GM13977 (cell line): ENCODE measurements around the gene CDH13.

Source experiments
- DNase-seq: peaks from one replicate; pipeline ENCODE4 v3.0.0; 2012; ENCODE audit warnings: low spot score
- CTCF ChIP-seq: IDR thresholded peaks from 2 replicates; pipeline ENCODE4 v1.5.1; 2012; ENCODE audit warnings: mild to moderate bottlenecking, control low read depth; ENCODE audit not compliant: insufficient read depth; ENCODE audit errors: extremely low read depth, missing control alignments
- in situ Hi-C: fragments of 300-500 bp; cut with MboI; formaldehyde crosslinking; loops from one replicate; pipeline ENCODE4 v1.12.0; 2022; ENCODE audit warnings: low sequenced_read_pairs, low pct_unique_long_range_greater_than_20kb, mixed read lengths, inconsistent platforms; ENCODE audit not compliant: unreplicated experiment

The CDH13 gene

DNA sequence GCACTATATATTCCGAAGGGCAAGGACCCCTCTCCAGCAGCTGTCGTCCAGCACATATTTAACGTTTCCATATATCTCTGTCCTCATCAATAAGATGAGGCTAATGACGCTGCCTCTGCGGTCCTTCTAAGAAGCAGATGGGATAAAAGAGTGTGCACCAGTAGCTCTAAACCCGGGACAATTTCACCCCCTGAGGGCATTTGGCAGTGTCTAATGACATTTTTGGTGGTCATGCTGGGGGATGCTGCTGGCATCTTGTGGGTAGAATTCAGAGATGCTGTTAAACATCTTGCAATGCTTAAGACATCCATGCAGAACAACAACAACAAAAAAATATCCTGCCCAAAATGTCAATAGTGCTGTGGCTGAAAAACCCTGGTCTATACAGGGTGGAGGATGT lies 372.9 kb downstream of the CDH13 start:
- no peak for DNase-seq
- no peak for TF ChIP-seq CTCF
- in situ Hi-C loops: no loop called here

GRCh38 chr16:83002351-83003334 lies 375.9 kb downstream of the CDH13 start:
- no peak for DNase-seq
- in situ Hi-C loops: no loop called here

DNA sequence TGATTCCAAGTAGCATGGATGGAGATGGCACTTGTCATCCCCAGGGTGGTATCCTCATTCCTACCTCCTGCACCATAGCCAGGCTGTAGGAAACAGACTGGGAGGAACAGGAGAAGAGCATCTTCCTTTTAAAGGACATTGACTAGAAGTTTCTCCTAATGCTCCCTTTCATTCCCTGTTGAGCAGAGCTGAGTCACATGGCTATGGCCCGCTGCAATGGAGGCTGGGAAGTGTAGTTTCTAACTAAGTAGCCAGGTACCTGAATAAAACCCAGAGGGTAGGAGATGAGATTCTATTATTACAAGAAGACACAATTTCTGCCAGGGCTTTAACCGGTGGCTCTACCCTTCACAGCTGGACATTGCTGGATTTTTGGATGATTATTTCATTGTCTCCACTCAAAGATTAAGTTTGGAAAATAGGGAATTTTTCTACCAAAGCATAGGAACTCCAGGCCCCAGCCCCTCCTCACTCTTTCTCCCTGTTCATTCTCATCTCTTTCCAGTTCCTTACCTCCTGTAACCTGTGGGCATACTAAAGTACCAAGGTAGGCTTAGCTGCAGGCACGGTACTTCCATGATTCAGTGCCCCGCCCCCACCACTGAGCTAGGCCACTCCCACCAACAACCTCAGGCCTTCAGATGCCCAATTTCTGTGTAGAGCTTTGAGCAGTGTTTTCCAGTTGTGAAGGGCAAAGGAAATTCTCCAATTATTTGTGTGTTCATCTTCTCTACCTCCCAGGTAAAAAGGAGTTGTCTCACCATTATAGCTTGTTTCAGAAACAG lies 378.3 kb downstream of the CDH13 start:
- DNase-seq: no peak
- no peak for TF ChIP-seq CTCF
- in situ Hi-C loops: no loop called here

More at GRCh38 chr16:83002351-83003334, 375.9 kb downstream of the CDH13 start:
- no peak for TF ChIP-seq CTCF

DNA sequence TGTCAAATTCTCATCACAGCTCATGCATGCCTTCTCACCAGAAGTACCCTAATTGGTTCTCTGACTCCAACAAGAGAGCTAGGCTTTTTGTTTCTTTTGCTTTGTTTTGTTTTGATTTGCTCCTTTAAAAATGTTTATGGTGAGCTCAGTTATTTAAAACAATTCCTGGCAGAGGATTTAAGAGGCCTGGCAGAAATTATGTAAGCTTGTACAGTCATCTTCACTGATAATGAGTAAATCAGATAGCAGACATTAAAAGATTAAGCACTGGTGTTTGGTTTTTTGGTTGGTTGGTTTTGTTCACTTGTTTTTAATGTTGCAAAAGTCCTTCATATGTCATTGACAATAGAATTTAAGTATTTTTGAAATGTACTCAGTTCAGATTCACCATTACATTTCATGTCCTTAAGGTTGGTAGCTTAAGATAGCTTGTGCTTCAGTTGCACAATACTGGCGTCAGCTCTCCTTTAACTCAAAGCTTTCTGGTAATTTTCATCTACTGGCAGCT lies 378.9 kb downstream of the CDH13 start:
- no peak for TF ChIP-seq CTCF
- no peak for DNase-seq
- in situ Hi-C loops: no loop called here

DNA sequence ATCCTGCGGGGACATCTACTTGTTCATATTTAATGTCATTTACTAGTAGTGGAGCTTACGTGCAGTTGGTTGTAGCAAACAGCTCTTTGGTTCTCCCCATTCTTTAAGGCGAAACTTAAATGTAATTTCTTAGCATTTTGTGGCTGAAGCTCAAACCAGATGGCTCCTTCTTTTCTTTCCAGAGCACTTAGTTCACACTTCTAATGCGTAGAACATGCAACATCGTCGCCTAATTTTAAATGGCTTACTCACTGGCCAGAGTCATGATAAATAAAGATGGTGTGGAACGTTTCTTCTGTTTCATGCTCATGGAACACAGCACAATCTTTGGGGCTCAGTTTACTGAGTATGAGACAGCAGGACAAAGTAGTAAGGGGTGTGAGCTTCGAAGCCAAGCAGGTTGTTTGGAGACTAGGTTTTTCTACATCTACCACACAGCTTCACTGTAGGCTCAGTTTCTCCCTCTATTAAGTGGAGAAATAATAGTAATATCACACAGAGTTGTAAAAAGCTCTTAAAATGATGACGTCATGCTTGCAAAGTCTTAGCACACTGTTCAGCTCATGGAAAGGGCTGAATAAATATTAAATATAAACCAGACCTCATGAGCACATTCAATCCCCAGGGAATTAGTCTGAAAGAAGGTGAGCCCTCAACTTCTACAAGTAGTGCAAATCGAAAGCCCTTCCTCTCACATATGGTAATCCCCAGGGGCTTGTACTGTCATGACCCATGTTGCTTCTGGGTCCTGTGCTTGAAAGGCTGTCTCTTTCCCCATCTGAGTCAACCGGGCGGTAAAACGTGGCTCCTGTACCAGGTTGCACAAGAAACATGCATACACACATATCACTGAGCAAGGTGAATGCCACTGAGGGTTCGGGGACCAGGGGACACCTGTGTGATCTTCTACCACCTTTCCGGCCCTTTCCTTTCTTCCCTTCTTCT lies 384.3 kb downstream of the CDH13 start:
- in situ Hi-C loops: no loop called here
- TF ChIP-seq CTCF: no peak
- DNase-seq: no peak
